Suprapubic skin (tissue), 4 donors: Measurements from ENCODE around the gene SH3GL2. TPM values are rescaled to one million over a fixed set of nuclear protein-coding genes. Genes with fewer than 3 reads are reported as not detected.

Experiments used
- DNase-seq, 2 donors: peaks; one replicate each; pipeline ENCODE4 v3.0.0-alpha.2; 2019; ENCODE audit warnings: low spot score in 2 of 2
- H3K27ac ChIP-seq: fragments of 200-600 bp; sonication (generic); one replicate; pipeline ENCODE4 v1.5.1; 2019
- H3K27me3 ChIP-seq: fragments of 200-600 bp; sonication (generic); one replicate; pipeline ENCODE4 v1.5.1; 2019
- H3K36me3 ChIP-seq: fragments of 200-600 bp; sonication (generic); one replicate; pipeline ENCODE4 v1.5.1; 2019
- H3K4me1 ChIP-seq: fragments of 200-600 bp; sonication (generic); one replicate; pipeline ENCODE4 v1.5.1; 2019
- H3K4me3 ChIP-seq: fragments of 200-600 bp; sonication (generic); one replicate; pipeline ENCODE4 v1.5.1; 2019; ENCODE audit warnings: mild to moderate bottlenecking
- H3K9me3 ChIP-seq: fragments of 200-600 bp; sonication (generic); one replicate; pipeline ENCODE4 v1.5.1; 2019
- EP300 ChIP-seq: sonication (generic); formaldehyde crosslinking; IDR thresholded peaks from one replicate; pipeline ENCODE4 v1.6.1; 2017; ENCODE audit warnings: antibody characterized with exemption
- POLR2A ChIP-seq, 2 donors: fragments of 450-650 bp; IDR thresholded peaks; one replicate each; pipeline ENCODE4 v1.6.1; 2017; ENCODE audit warnings: antibody characterized with exemption in 2 of 2, mild to moderate bottlenecking in 2 of 2, moderate library complexity in 2 of 2
- POLR2AphosphoS5 ChIP-seq, 3 donors: sonication (generic); formaldehyde crosslinking; IDR thresholded peaks; one replicate each; pipeline ENCODE4 v1.6.1; 2017; ENCODE audit warnings: antibody characterized with exemption in 3 of 3
- WGBS: methylation state at CpG from one replicate; pipeline ENCODE4 v1.1.5; 2018; 5-methylcytosine and 5-hydroxymethylcytosine counted together
- total RNA-seq, 4 donors: library from RNA; depleted of rRNA; stranded (reverse); fragments of >200 nt; gene quantifications; one replicate each; pipeline ENCODE4 v1.1.0, GENCODE V29; 2016
- TF ChIP-seq, protein P1 (sequence below), 2 donors: fragments of 200-600 bp in 1 of 2; fragments of 450-650 bp in 1 of 2; sonication (generic) in 1 of 2; IDR thresholded peaks; one replicate each; pipeline ENCODE4 v1.5.1; 2016 to 2019; ENCODE audit warnings: antibody characterized with exemption in 2 of 2, mild to moderate bottlenecking in 1 of 2, moderate library complexity in 1 of 2

SH3GL2 gene
- total RNA-seq, 4 donors from 2014 or later, result not detected

DNA sequence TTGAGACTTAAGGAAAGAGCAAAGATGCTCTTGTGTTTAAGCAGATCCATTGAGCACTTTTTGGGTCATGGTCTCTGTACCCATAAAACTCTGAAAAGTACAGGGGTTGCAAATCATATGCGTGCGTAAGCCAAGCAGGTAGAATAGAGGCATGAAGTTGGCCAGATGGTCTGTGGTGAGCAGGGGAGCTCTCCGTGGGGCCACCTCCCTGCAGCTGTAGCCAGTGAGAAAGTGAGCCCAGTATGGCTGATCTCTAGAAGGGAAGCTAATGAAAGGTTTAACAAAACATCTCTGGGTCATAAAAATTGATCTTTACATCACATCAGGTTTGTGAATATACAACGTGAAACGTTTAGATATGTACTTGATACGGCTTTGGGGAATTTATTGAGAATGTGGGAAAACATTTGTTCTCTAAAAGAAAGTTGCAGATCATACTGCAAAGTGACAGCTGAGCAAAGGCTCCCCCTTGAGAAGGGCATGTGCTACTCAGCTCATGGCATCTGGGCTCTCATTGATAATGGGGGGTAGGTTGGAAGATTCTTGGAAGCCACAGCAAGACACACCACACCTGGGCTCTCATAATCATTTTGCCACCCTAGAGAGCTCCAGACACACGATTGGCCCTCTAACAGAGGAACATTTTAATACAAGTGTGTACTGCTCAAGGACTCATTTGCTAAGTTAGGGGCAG lies 30.6 kb downstream of the SH3GL2 start:
- Histone ChIP-seq H3K4me3 (no peak overlapping the region), H3K27me3 (no peaks in the 10 kb centered on the region), H3K36me3 (no peaks in the 10 kb centered on the region), H3K4me1 (no peaks in the 10 kb centered on the region), H3K27ac (no peak overlapping the region), H3K9me3 (no peaks in the 10 kb centered on the region)
- DNase-seq, result no peak
- TF ChIP-seq, protein P1, sequence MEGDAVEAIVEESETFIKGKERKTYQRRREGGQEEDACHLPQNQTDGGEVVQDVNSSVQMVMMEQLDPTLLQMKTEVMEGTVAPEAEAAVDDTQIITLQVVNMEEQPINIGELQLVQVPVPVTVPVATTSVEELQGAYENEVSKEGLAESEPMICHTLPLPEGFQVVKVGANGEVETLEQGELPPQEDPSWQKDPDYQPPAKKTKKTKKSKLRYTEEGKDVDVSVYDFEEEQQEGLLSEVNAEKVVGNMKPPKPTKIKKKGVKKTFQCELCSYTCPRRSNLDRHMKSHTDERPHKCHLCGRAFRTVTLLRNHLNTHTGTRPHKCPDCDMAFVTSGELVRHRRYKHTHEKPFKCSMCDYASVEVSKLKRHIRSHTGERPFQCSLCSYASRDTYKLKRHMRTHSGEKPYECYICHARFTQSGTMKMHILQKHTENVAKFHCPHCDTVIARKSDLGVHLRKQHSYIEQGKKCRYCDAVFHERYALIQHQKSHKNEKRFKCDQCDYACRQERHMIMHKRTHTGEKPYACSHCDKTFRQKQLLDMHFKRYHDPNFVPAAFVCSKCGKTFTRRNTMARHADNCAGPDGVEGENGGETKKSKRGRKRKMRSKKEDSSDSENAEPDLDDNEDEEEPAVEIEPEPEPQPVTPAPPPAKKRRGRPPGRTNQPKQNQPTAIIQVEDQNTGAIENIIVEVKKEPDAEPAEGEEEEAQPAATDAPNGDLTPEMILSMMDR (IDR thresholded peaks at IDR 0.05), result no peak
- TF ChIP-seq POLR2A (IDR thresholded peaks at IDR 0.05) (no peak), EP300 (no peak), POLR2AphosphoS5 (IDR thresholded peaks at IDR 0.05) (no peak)
- WGBS, result 75% methylated on average over 7 of the region's 7 CpGs

- H3K27ac ChIP-seq, result no peak overlapping the region
- H3K36me3 ChIP-seq, result no peaks in the 10 kb centered on the region
- DNase-seq, result no peak
- no peaks in the 10 kb centered on the region for H3K9me3 ChIP-seq
- no peak overlapping the region for H3K4me3 ChIP-seq
- TF ChIP-seq POLR2AphosphoS5 (IDR thresholded peaks at IDR 0.05) (no peak), POLR2A (IDR thresholded peaks at IDR 0.05) (no peak), EP300 (no peak)
- TF ChIP-seq, protein P1 (IDR thresholded peaks at IDR 0.05), result no peak
- H3K4me1 ChIP-seq, result no peaks in the 10 kb centered on the region
- no peaks in the 10 kb centered on the region for H3K27me3 ChIP-seq
- whole genome bisulfite sequencing, result 89% methylated on average over 2 of the region's 2 CpGs
Observed at GRCh38 chr9:17611342-17611741, 32.5 kb downstream of the SH3GL2 start.

GRCh38 chr9:17611917-17612316 lies 33.1 kb downstream of the SH3GL2 start:
- Histone ChIP-seq H3K27me3 (no peaks in the 10 kb centered on the region), H3K9me3 (no peaks in the 10 kb centered on the region), H3K27ac (no peak overlapping the region), H3K4me1 (no peaks in the 10 kb centered on the region), H3K36me3 (no peaks in the 10 kb centered on the region), H3K4me3 (no peak overlapping the region)
- TF ChIP-seq EP300 (no peak), POLR2A (IDR thresholded peaks at IDR 0.05) (no peak), POLR2AphosphoS5 (IDR thresholded peaks at IDR 0.05) (no peak)
- TF ChIP-seq, protein P1 (IDR thresholded peaks at IDR 0.05), result no peak
- DNase-seq, result no peak
- WGBS, result 33% methylated on average over 3 of the region's 3 CpGs

DNA sequence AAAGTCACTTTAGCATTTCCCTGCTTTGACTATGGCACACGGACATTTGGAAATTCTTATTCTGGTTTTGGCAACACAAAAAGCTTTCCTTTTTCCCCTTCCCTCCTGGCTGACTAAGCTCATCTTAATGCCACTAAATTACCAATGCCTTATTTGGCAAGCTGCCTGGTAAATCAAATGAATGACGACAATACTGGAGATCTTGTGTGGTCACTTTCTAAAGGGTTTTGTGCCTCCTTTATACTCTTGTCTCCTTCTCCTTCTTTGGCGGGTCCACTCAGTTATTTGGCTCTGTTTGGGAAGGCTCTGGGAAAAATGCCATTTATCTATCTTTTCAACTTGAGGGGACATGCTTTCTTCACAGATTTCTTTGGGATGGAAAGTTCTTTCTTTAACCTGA lies 34.9 kb downstream of the SH3GL2 start:
- H3K36me3 ChIP-seq, result no peaks in the 10 kb centered on the region
- no peaks in the 10 kb centered on the region for H3K4me1 ChIP-seq
- no peak for TF ChIP-seq EP300
- no peak overlapping the region for H3K27ac ChIP-seq
- 39% methylated on average over 3 of the region's 3 CpGs for WGBS
- DNase-seq, result no peak
- H3K4me3 ChIP-seq, result no peak overlapping the region
- H3K27me3 ChIP-seq, result no peaks in the 10 kb centered on the region
- H3K9me3 ChIP-seq, result no peaks in the 10 kb centered on the region

DNA sequence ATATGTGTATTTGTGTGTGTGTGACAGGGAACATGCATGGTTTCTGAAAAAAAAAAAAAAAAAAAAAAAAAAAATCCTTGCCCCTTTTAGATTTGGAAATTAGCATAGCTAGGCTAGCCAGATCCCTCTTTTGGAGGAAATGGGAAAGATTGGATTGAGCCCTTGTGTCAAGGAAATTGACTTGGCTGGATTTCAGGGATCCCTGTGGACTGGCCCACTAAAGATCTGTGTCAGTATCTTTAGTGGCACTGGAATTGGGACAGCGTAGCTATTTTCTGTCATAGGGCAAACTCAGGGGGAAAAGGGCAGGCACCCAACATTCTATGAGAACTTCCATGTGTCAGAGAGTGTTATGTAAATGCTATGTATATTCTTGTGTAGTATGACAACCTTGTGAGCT lies 35.4 kb downstream of the SH3GL2 start:
- Histone ChIP-seq H3K4me1 (no peaks in the 10 kb centered on the region), H3K36me3 (no peaks in the 10 kb centered on the region), H3K9me3 (no peaks in the 10 kb centered on the region), H3K27me3 (no peaks in the 10 kb centered on the region), H3K4me3 (no peak overlapping the region), H3K27ac (no peak overlapping the region)
- TF ChIP-seq POLR2A (IDR thresholded peaks at IDR 0.05) (no peak), POLR2AphosphoS5 (IDR thresholded peaks at IDR 0.05) (no peak), EP300 (no peak)
- TF ChIP-seq, protein P1 (IDR thresholded peaks at IDR 0.05), result no peak
- 83% methylated on average over 1 of the region's 1 CpG for WGBS
- no peak for DNase-seq

GRCh38 chr9:17614903-17615302 lies 36.0 kb downstream of the SH3GL2 start:
- no peak for DNase-seq
- H3K36me3 ChIP-seq, result no peaks in the 10 kb centered on the region
- H3K27ac ChIP-seq, result no peak overlapping the region
- H3K4me3 ChIP-seq, result no peak overlapping the region
- no peaks in the 10 kb centered on the region for H3K27me3 ChIP-seq
- H3K4me1 ChIP-seq, result no peaks in the 10 kb centered on the region
- TF ChIP-seq POLR2A (IDR thresholded peaks at IDR 0.05) (no peak), POLR2AphosphoS5 (IDR thresholded peaks at IDR 0.05) (no peak), EP300 (no peak)
- TF ChIP-seq, protein P1 (IDR thresholded peaks at IDR 0.05), result no peak
- H3K9me3 ChIP-seq, result no peaks in the 10 kb centered on the region
- 66% methylated on average over 3 of the region's 4 CpGs for WGBS
